PC-3 (cell line): ENCODE results near the gene SLC25A23. TPM values are rescaled to one million over a fixed set of nuclear protein-coding genes. Genes with fewer than 3 reads are reported as not detected.

ENCODE experiments used
- ATAC-seq: fragments of 200-7000 bp; cut with Tn5 transposase; 2 replicates; pipeline ENCODE4 v1.9.1; 2020; ENCODE audit warnings: mild to moderate bottlenecking, moderate library complexity
- BruUV-seq: library from RNA; stranded (reverse); fragments of 400-500 nt; replicated peaks from 2 replicates; lab custom pipeline; 2021; lab: Mats Ljungman, UMichigan
- CTCF ChIA-PET: fragments of 300-600 bp; sonication (Branson Sonifier 250); formaldehyde crosslinking; loops from one replicate; lab custom pipeline; 2022; ENCODE audit warnings: antibody characterized with exemption; lab: Charles Lee
- POLR2A ChIA-PET: fragments of 300-600 bp; sonication (Branson Sonifier 250); formaldehyde crosslinking; loops from one replicate; lab custom pipeline; 2022; ENCODE audit warnings: antibody characterized with exemption; ENCODE audit not compliant: unreplicated experiment; lab: Charles Lee
- DNase-seq: peaks from one replicate; pipeline ENCODE4 v3.0.0-alpha.2; 2015
- H2AFZ ChIP-seq: fragments of 300-600 bp; sonication (generic); 2 replicates; pipeline ENCODE4 v1.6.0; 2016; ENCODE audit warnings: antibody characterized with exemption, low read length
- H3F3A ChIP-seq: fragments of 300-600 bp; sonication (generic); one replicate; pipeline ENCODE4 v1.6.0; 2017; ENCODE audit warnings: antibody characterized with exemption, low read length, control low read depth, mild to moderate bottlenecking; ENCODE audit not compliant: unreplicated experiment
- H3K27ac ChIP-seq: fragments of 300-600 bp; sonication (generic); 2 replicates; pipeline ENCODE4 v1.5.1; 2016; ENCODE audit warnings: mild to moderate bottlenecking, low read length
- H3K27me3 ChIP-seq: fragments of 300-600 bp; sonication (generic); 2 replicates; pipeline ENCODE4 v1.6.1; 2016; ENCODE audit warnings: low read length, mixed read lengths
- H3K36me3 ChIP-seq: fragments of 300-600 bp; sonication (generic); 2 replicates; pipeline ENCODE4 v1.6.1; 2016; ENCODE audit warnings: low read depth, mixed run types, low read length, mixed read lengths
- H3K4me1 ChIP-seq: fragments of 300-600 bp; sonication (generic); 2 replicates; pipeline ENCODE4 v1.5.1; 2016; ENCODE audit warnings: low read length; ENCODE audit not compliant: insufficient read depth
- H3K4me2 ChIP-seq: fragments of 300-600 bp; sonication (generic); 2 replicates; pipeline ENCODE4 v1.6.0; 2016; ENCODE audit warnings: low read length
- H3K4me3 ChIP-seq: fragments of 300-600 bp; sonication (generic); 2 replicates; pipeline ENCODE4 v1.5.1; 2016; ENCODE audit warnings: mild to moderate bottlenecking, low read length, mixed read lengths
- H3K79me2 ChIP-seq: fragments of 300-600 bp; sonication (generic); 2 replicates; pipeline ENCODE4 v1.6.1; 2017; ENCODE audit warnings: low read length, mixed read lengths
- H3K9ac ChIP-seq: fragments of 300-600 bp; sonication (generic); 2 replicates; pipeline ENCODE4 v1.6.0; 2016; ENCODE audit warnings: mild to moderate bottlenecking, low read length
- H3K9me2 ChIP-seq: fragments of 300-600 bp; sonication (generic); replicated peaks from 2 replicates; pipeline ENCODE4 v1.6.1; 2016; ENCODE audit warnings: mixed run types, low read length, mixed read lengths
- H3K9me3 ChIP-seq: fragments of 300-600 bp; sonication (generic); 2 replicates; pipeline ENCODE4 v1.6.1; 2016; ENCODE audit warnings: low read length, mixed read lengths
- H4K20me1 ChIP-seq: fragments of 300-600 bp; sonication (generic); 2 replicates; pipeline ENCODE4 v1.6.1; 2016; ENCODE audit warnings: low read length, mixed read lengths
- CTCF ChIP-seq: fragments of 300-600 bp; sonication (generic); conservative IDR thresholded peaks from 2 replicates; pipeline ENCODE4 v1.5.1; 2017; ENCODE audit warnings: antibody characterized with exemption, low read depth, mild to moderate bottlenecking, low read length
- EZH2 ChIP-seq: fragments of 300-600 bp; sonication (generic); IDR thresholded peaks from one replicate; pipeline ENCODE4 v1.6.1; 2017; ENCODE audit warnings: antibody characterized with exemption, mild to moderate bottlenecking, low read length; ENCODE audit not compliant: unreplicated experiment
- EZH2phosphoT487 ChIP-seq: fragments of 300-600 bp; sonication (generic); IDR thresholded peaks from 2 replicates; pipeline ENCODE4 v1.6.1; 2018; ENCODE audit warnings: mild to moderate bottlenecking, antibody characterized with exemption, low read length, borderline replicate concordance
- intact Hi-C: fragments of 100-400 bp; cut with micrococcal nuclease; formaldehyde crosslinking; loops from 2 replicates; pipeline ENCODE4 v1.9.0; 2023
- total RNA-seq: library from RNA; depleted of rRNA; stranded (reverse); fragments of >200 nt; gene quantifications from 2 replicates; pipeline ENCODE4 v1.2.3, GENCODE V29; 2014

The SLC25A23 gene
- total RNA-seq, 1 experiment from 2014 or later, result 61.4 TPM

- intact Hi-C loops, result no loop called here
- peak overlapping the region; percentile 7; the same call in 1 of the 2 replicates for H3K4me2 ChIP-seq
- POLR2A ChIA-PET, result no interaction called here
- ATAC-seq, result no peak
- H2AFZ ChIP-seq, result peak overlapping the region; percentile 4; the same call in 1 of the 2 replicates
- CTCF ChIA-PET, result no interaction called here
- H3F3A ChIP-seq, result no peaks in the 10 kb centered on the region
- TF ChIP-seq EZH2 (no peak), CTCF (no peak), EZH2phosphoT487 (no peak)
- 0 out of 2 replicates have a peak, but pooled peaks cover 5% of the 10 kb centered on the region for H3K27me3 ChIP-seq
- no peaks in the 10 kb centered on the region for H3K4me1 ChIP-seq
- no peak for DNase-seq
- H3K9me3 ChIP-seq, result no peaks in the 10 kb centered on the region
- H3K4me3 ChIP-seq, result no peak overlapping the region
- no peaks in the 10 kb centered on the region for H3K9me2 ChIP-seq
- H3K79me2 ChIP-seq, result no peaks in the 10 kb centered on the region
- H3K9ac ChIP-seq, result no peak overlapping the region
- H3K27ac ChIP-seq, result no peak overlapping the region
- no peaks in the 10 kb centered on the region for H3K36me3 ChIP-seq
- no peaks in the 10 kb centered on the region for H4K20me1 ChIP-seq
- BruUV-seq, result no TSS peak
Measured at GRCh38 chr19:6489278-6490061, 29.9 kb upstream of the SLC25A23 start.

GRCh38 chr19:6484831-6485230 is 25.2 kb upstream of the SLC25A23 start:
- Histone ChIP-seq H4K20me1 (no peaks in the 10 kb centered on the region), H3K9me2 (no peaks in the 10 kb centered on the region), H3K27ac (no peak overlapping the region), H3F3A (no peaks in the 10 kb centered on the region), H3K4me2 (no peak overlapping the region), H3K79me2 (no peaks in the 10 kb centered on the region), H3K4me1 (no peaks in the 10 kb centered on the region), H3K27me3 (0 out of 2 replicates have a peak, but pooled peaks cover 3% of the 10 kb centered on the region), H3K9me3 (no peaks in the 10 kb centered on the region), H2AFZ (no peak overlapping the region), H3K36me3 (no peaks in the 10 kb centered on the region), H3K9ac (no peak overlapping the region), H3K4me3 (no peak overlapping the region)
- intact Hi-C loops, result no loop called here
- ChIA-PET CTCF (no interaction called here), POLR2A (no interaction called here)
- ATAC-seq (no peak), DNase-seq (no peak)
- BruUV-seq, result no TSS peak
- no peak for TF ChIP-seq EZH2
- no peak for TF ChIP-seq EZH2phosphoT487
- no peak for TF ChIP-seq CTCF

- no peaks in the 10 kb centered on the region for H4K20me1 ChIP-seq
- POLR2A ChIA-PET, result no interaction called here
- no peaks in the 10 kb centered on the region for H3F3A ChIP-seq
Measured at GRCh38 chr19:6484230-6484629, 24.6 kb upstream of the SLC25A23 start.

More at GRCh38 chr19:6484230-6484629, 24.6 kb upstream of the SLC25A23 start:
- Histone ChIP-seq H3K9me3 (no peaks in the 10 kb centered on the region), H3K27me3 (no peaks in the 10 kb centered on the region), H2AFZ (no peak overlapping the region), H3K36me3 (no peaks in the 10 kb centered on the region), H3K27ac (no peak overlapping the region), H3K4me2 (no peak overlapping the region), H3K79me2 (no peaks in the 10 kb centered on the region), H3K4me1 (no peaks in the 10 kb centered on the region), H3K9me2 (no peaks in the 10 kb centered on the region), H3K9ac (no peak overlapping the region), H3K4me3 (no peak overlapping the region)
- ATAC-seq (no peak), DNase-seq (no peak)
- CTCF ChIA-PET, result no interaction called here
- BruUV-seq, result no TSS peak
- no peak for TF ChIP-seq CTCF
- intact Hi-C loops, result no loop called here
